Heart left ventricle (tissue), 16 donors: Measurements from ENCODE around the gene PDGFRB. TPM values are rescaled to one million over a fixed set of nuclear protein-coding genes. Genes with fewer than 3 reads are reported as not detected.

ENCODE experiments used
- ATAC-seq, 4 donors: fragments of 200-7000 bp; cut with Tn5 transposase; one replicate each; pipeline ENCODE4 v1.9.1; 2020 to 2022; ENCODE audit warnings: moderate library complexity in 4 of 4, mild to moderate bottlenecking in 3 of 4, moderate number of reproducible peaks in 1 of 4
- DNase-seq, 5 donors: peaks; one replicate each; pipeline ENCODE4 v3.0.0-alpha.2; 2020
- H3K27ac ChIP-seq, 12 donors: fragments of 200-600 bp; sonication (generic) in 4 of 12; one replicate each; pipeline versions ENCODE4 v1.5.0 to v1.8.0; 2016 to 2022; ENCODE audit warnings: mild to moderate bottlenecking in 2 of 12
- H3K27me3 ChIP-seq, 9 donors: fragments of 200-600 bp; sonication (generic) in 2 of 9; one replicate each; pipeline versions ENCODE4 v1.5.1 to v1.8.0; 2016 to 2022; ENCODE audit warnings: mild to moderate bottlenecking in 3 of 9
- H3K36me3 ChIP-seq, 9 donors: fragments of 200-600 bp; sonication (generic) in 2 of 9; one replicate each; pipeline versions ENCODE4 v1.5.0 to v1.8.0; 2018 to 2022; ENCODE audit warnings: mild to moderate bottlenecking in 2 of 9
- H3K4me1 ChIP-seq, 12 donors: fragments of 200-600 bp; sonication (generic) in 4 of 12; one replicate each; pipeline versions ENCODE4 v1.5.0 to v1.8.0; 2016 to 2022; ENCODE audit warnings: mild to moderate bottlenecking in 3 of 12
- H3K4me3 ChIP-seq, 12 donors: fragments of 200-600 bp; sonication (generic) in 4 of 12; one replicate each; pipeline versions ENCODE4 v1.5.0 to v1.8.0; 2017 to 2022; ENCODE audit warnings: mild to moderate bottlenecking in 9 of 12, moderate library complexity in 4 of 12
- H3K9me3 ChIP-seq, 12 donors: fragments of 200-600 bp; sonication (generic) in 4 of 12; one replicate each; pipeline versions ENCODE4 v1.5.0 to v1.8.0; 2016 to 2022; ENCODE audit warnings: mild to moderate bottlenecking in 1 of 12
- POLR2A ChIP-seq, 2 donors: fragments of 450-650 bp; IDR thresholded peaks; one replicate each; pipeline ENCODE4 v1.6.1; 2017; ENCODE audit warnings: antibody characterized with exemption in 2 of 2, mild to moderate bottlenecking in 2 of 2, moderate library complexity in 2 of 2
- WGBS, 4 donors: extraction: QIAGEN DNeasy Blood & Tissue Kit in 2 of 4; methylation state at CpG; one replicate each; pipeline versions ENCODE4 v1.1.5 to v1.1.7; 2013 to 2018; 5-methylcytosine and 5-hydroxymethylcytosine counted together
- intact Hi-C, 10 donors: fragments of 100-400 bp; cut with DNase I; formaldehyde crosslinking; loops; one replicate each; pipeline versions ENCODE4 v1.11.1 to v1.14.2; 2022
- polyA plus RNA-seq, 2 donors: library from polyadenylated mRNA; stranded (reverse); fragments of 200-250 nt; gene quantifications; one replicate each; pipeline ENCODE4 v1.2.3, GENCODE V29; 2013
- total RNA-seq, 9 donors: library from RNA; depleted of rRNA in 2 of 9; stranded (reverse); fragments of >200 nt in 2 of 9; fragmentation: NEBNext Ultra II Directional in 3 of 9; extraction: Animal tissue kit (Norgen Biotek cat#: 25700) in 3 of 9; gene quantifications; one replicate each; pipeline versions ENCODE4 v1.1.0 to v1.2.4, GENCODE V29; 2016 to 2023
- TF ChIP-seq, protein P1 (sequence below), 12 donors: fragments of 200-600 bp; sonication (generic) in 4 of 12; IDR thresholded peaks; one replicate each; pipeline versions ENCODE4 v1.5.0 to v1.8.0; 2018 to 2022; ENCODE audit warnings: antibody characterized with exemption in 12 of 12, mild to moderate bottlenecking in 5 of 12
- donor health status: ischemic (EF 13 %, LVEDD 7.1; RV severe dilation, severe dysfunction).
- donor health status: healthy with polysubstance abuse.
- donor health status: DM: no; HTN: yes; CAD: no.
- donor health status: DM: no; HTN: no; CAD: no.
- donor health status: ischemic (EF 25% LVEDD 6.9; RV normal size, moderate dysfunction).
- donor health status: ischemic (EF 25% LVEDD 5.7; RV mildly dilated, moderate dysfunction).
- donor health status: healthy.
- donor health status: DM: yes; HTN: yes; CAD: no.
- donor health status: ischemic (EF 35%, LVEDD 5.7; RV mildly dilated, moderate dysfunction).
- donor health status: nonischemic (EF 11% LVEDD 7.7; RV severe dilation, severe dysfunction).
- donor health status: DM: yes; HTN: yes; CAD: no.
- donor health status: PGD.
- donor health status: ischemic (EF 29% LVEDD 5.4; RV normal size, mild dysfunction).
- donor health status: nonischemic (EF 23%, LVEDD 6.1; RV moderate dilation, normal function).

PDGFRB gene
- total and polyA plus RNA-seq, 11 donors, result 27.6 to 112 (median 45.6) TPM

DNA sequence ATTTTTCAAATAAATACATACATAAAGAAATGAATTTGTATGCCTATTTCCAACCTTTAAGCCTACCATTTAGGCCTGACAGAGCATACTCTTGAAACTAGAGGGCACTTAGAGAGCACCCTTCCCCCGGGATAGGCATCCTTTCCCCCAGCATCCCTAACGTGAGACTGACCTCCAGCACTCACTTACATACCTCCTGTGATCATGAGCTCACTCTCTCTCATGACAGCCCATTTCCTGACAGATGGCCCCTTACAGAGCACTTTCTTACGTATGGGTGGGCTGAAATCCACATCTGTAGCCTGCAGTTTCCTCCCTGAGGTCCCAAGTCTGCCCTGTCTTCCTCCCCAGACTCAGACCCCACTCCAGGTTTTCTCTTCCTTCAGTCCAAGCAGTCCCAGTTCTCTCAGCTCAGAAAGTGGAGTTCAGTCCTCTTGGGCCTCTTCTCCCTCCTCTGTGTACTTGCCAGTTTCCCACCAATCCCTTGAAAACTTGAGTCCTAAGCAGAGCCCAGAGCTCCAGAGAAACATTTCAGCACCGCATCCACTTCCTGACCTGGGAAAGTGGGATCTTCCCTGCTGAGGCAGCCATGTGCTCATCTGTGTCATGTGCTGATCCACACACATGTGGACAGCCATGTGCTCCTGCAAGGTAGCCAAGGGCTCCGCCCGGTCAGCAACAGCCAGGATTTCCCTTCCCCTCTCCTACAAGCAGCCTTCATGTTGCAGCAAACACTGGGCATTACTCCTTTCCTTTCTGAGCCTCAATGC is 8.8 kb upstream of the PDGFRB start:
- intact Hi-C loops, result loop anchor here in 4 of 10 donors (5.0 to 10.0 kb wide), 4 partner anchors 188 to 273 kb away; partner anchors contain the start of gene TCOF1 (in 1 of the 4)

DNA sequence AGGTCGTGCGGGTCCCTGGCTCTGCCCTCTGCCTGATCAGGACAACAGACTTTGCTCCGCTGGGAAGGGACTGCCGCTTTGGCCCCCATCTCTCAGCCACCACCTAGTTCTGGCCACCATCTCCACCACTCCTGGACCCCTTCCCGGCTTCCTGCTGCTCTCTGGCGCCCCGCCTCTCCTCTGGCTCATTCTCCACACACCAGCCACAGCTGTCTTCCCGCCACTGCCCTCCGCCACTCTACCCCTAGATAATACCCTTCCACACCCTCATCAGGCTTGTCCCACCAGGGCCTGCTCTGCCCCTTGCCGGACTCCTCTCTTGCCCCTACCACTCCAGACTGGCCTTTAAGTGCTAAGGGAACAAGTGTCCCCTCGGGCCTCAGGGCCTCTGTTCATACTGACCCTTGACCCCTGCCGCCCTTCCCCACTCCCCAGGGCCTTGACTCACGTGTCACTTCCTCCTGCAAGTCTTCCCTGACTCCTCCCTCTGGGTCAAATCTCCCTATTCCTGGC is 8.0 kb upstream of the PDGFRB start:
- ATAC-seq (peak; percentile 12 to 59 (median 49)), DNase-seq (peak; percentile 76 to 87 (median 82))
- Histone ChIP-seq H3K4me3 (no peak overlapping the region), H3K27me3 (peaks cover 0 to 24% (median 6%) of the 10 kb centered on the region in 9 donors), H3K27ac (peak overlapping the region; percentile 23 to 94 (median 72)), H3K36me3 (no peaks in the 10 kb centered on the region), H3K9me3 (no peaks in the 10 kb centered on the region), H3K4me1 (peaks cover 0 to 73% (median 49%) of the 10 kb centered on the region in 12 donors)
- 37 to 50% (median 44%) methylated on average over 11 to 13 of the region's 13 CpGs for WGBS, 4 donors
- intact Hi-C loops, result loop anchor here in 4 of 10 donors (5.0 to 10.0 kb wide), 4 partner anchors 189 to 274 kb away; partner anchors contain the start of gene TCOF1 (in 1 of the 4)
- TF ChIP-seq, protein P1, sequence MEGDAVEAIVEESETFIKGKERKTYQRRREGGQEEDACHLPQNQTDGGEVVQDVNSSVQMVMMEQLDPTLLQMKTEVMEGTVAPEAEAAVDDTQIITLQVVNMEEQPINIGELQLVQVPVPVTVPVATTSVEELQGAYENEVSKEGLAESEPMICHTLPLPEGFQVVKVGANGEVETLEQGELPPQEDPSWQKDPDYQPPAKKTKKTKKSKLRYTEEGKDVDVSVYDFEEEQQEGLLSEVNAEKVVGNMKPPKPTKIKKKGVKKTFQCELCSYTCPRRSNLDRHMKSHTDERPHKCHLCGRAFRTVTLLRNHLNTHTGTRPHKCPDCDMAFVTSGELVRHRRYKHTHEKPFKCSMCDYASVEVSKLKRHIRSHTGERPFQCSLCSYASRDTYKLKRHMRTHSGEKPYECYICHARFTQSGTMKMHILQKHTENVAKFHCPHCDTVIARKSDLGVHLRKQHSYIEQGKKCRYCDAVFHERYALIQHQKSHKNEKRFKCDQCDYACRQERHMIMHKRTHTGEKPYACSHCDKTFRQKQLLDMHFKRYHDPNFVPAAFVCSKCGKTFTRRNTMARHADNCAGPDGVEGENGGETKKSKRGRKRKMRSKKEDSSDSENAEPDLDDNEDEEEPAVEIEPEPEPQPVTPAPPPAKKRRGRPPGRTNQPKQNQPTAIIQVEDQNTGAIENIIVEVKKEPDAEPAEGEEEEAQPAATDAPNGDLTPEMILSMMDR (IDR thresholded peaks at IDR 0.05), result peak in 5 of 12 donors; percentile 15 to 47 (median 35)
- TF ChIP-seq POLR2A (IDR thresholded peaks at IDR 0.05), result no peak

More for the DNA sequence above, 8.8 kb upstream of the PDGFRB start:
- Histone ChIP-seq H3K27me3 (peaks cover 0 to 29% (median 6%) of the 10 kb centered on the region in 9 donors), H3K4me3 (no peak overlapping the region), H3K4me1 (peaks cover 0 to 71% (median 45%) of the 10 kb centered on the region in 12 donors), H3K27ac (peak overlapping the region in 11 of 12 donors; percentile 60 to 94 (median 72)), H3K36me3 (no peaks in the 10 kb centered on the region), H3K9me3 (no peaks in the 10 kb centered on the region)
- DNase-seq (peak in 1 of 5 donors; percentile 60), ATAC-seq (peak in 1 of 4 donors; percentile 17)
- no peak for TF ChIP-seq POLR2A (IDR thresholded peaks at IDR 0.05)
- TF ChIP-seq, protein P1 (IDR thresholded peaks at IDR 0.05), result no peak
- 43 to 50% (median 46%) methylated on average over 6 of the region's 6 CpGs for WGBS, 4 donors

DNA sequence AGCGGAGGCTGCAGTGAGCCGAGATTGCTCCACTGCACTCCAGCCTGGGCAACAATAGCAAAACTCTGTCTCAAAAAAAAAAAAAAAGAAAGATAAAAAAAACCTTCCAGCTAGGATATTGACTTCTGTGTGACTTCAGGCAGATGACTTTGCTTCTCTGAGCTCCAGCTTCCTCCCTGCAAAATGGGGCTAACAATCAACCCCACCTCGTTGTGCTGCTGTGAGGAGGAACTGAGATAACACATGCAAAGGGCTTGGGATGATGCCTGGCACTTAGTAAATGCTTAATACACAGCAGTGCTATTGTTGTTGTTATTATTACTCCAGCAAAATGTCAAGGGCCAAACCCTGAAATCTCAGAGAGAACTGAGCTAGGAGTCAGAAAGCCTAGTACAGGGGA is 7.4 kb upstream of the PDGFRB start:
- no peaks in the 10 kb centered on the region for H3K36me3 ChIP-seq
- H3K4me1 ChIP-seq, result peaks cover 0 to 74% (median 55%) of the 10 kb centered on the region in 12 donors
- ATAC-seq (no peak), DNase-seq (no peak)
- H3K27me3 ChIP-seq, result peaks cover 0 to 18% (median 6%) of the 10 kb centered on the region in 9 donors
- no peaks in the 10 kb centered on the region for H3K9me3 ChIP-seq
- H3K4me3 ChIP-seq, result no peak overlapping the region
- WGBS, 4 donors, result 60 to 74% (median 69%) methylated on average over 3 of the region's 3 CpGs
- H3K27ac ChIP-seq, result peak overlapping the region in 11 of 12 donors; percentile 60 to 94 (median 72)
- intact Hi-C loops, result loop anchor here in 4 of 10 donors (5.0 to 10.0 kb wide), 4 partner anchors 189 to 274 kb away; partner anchors contain the start of gene TCOF1 (in 1 of the 4)
- TF ChIP-seq, protein P1 (IDR thresholded peaks at IDR 0.05), result no peak
- TF ChIP-seq POLR2A (IDR thresholded peaks at IDR 0.05), result no peak

DNA sequence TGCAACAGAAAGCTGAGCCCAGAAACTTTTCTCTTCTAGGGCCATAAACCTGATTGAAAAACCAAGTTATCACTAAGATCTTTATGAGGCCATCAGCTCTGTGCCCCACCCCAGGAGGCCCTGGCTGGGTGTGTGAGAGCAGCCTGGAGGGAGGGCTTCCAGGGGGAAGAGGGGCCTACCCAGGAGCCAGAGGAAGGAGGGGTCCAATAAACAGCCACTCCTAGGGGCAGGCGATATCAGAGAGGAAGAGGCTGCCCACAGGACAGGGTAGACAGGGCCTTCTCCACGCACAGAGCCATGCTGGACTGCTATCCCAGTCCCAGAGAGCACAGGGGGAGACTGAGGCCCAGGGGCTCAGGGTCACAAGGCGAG is 6.5 kb upstream of the PDGFRB start:
- no peak for ATAC-seq
- no peak for DNase-seq
- Histone ChIP-seq H3K27ac (peak overlapping the region in 11 of 12 donors; percentile 6 to 94 (median 81)), H3K36me3 (no peaks in the 10 kb centered on the region), H3K27me3 (peaks cover 0 to 11% (median 2%) of the 10 kb centered on the region in 9 donors), H3K4me3 (no peak overlapping the region), H3K4me1 (peaks cover 0 to 82% (median 58%) of the 10 kb centered on the region in 12 donors), H3K9me3 (no peaks in the 10 kb centered on the region)
- 91 to 96% (median 93%) methylated on average over 3 of the region's 3 CpGs for WGBS, 4 donors
- no peak for TF ChIP-seq POLR2A (IDR thresholded peaks at IDR 0.05)
- TF ChIP-seq, protein P1 (IDR thresholded peaks at IDR 0.05), result no peak
- intact Hi-C loops, result loop anchor here in 4 of 10 donors (5.0 to 10.0 kb wide), 4 partner anchors 190 to 275 kb away; partner anchors contain the start of gene TCOF1 (in 1 of the 4)
